ENCODE data around the gene MYZAP.

MYZAP gene

DNA sequence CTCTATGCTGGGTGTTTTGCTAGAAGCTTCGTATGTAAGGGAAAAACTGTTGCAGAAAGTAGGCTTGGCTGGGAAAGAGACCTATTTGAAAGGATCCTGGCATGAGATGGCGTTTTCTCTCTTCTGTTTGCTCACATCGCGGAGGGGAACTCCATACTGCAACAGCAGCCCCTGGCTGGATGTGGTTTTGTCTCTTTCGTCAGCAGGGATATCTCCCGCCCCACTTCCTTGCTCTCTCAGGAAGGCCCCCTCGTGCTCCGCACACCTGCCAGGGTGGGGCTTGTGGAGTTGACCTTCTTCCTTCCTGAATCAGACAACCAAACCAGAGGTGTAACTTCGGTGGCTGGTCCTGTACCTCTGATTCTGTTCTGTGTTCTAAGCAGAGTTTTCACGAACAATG, 26.4 kb upstream of the MYZAP start:
- DNase-seq, result no peak

DNA sequence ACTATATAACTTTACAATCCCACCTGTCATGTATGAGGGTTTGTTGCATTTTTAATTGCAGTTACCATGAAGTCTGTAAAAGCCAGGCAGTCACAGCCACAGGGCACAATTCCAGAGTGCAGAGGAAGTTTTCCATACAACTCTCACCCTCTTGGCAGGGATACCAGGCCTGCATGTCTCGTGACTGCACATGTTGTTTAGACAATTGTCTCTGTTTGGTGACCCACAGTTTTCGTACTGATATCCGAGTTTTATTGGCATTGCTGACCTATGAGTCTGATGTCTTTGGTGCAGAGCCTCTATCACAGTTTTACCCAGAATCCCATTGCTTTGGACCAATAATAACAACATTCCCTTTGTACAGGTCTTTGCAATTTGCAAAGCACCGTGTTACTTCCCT, 24.9 kb upstream of the MYZAP start:
- DNase-seq, result no peak

GRCh38 chr15:57567891-57568290, 23.8 kb upstream of the MYZAP start:
- DNase-seq, result no peak

GRCh38 chr15:57568299-57568698, 23.4 kb upstream of the MYZAP start:
- DNase-seq, result no peak

DNA sequence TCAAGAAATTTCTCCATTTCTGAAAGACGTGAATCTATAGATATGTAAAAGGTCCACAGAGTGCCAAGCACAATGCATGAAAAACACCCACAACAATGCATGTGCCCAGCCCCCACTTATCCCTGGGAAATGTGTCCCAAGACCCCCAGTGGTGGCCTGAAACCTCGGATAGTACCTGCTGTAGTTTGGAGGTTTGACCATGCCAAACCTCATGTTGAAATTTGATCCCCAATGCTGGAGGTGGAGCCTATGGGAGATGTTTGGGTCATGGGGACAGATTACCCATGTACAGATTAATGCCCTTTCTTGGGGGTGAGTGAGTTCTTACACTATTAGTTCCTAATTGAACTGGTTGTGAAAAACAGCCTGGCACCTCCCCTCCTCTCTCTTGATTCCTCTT, 21.4 kb upstream of the MYZAP start:
- DNase-seq, result no peak

- DNase-seq, result no peak
Measured at GRCh38 chr15:57570994-57571393, 20.7 kb upstream of the MYZAP start.

DNA sequence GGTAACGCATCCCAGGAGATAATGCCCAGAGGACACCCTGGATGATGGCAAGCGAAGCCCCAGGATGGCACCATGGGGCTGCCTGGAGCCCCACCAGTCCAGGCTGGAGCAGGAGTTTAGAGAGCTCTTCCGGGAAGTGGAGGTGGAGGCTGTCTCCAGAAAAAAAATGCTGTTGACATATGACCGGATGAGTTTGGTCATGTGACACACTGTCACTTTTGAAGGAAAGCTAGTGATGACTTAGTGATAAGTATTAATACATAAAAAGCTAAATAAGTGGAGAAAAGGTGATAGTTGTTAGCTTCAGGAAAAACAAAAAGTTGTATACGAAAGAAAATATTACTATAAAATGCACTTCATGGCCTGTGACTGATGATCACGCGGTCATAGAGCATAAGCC, 20.0 kb upstream of the MYZAP start:
- no peak for DNase-seq

DNA sequence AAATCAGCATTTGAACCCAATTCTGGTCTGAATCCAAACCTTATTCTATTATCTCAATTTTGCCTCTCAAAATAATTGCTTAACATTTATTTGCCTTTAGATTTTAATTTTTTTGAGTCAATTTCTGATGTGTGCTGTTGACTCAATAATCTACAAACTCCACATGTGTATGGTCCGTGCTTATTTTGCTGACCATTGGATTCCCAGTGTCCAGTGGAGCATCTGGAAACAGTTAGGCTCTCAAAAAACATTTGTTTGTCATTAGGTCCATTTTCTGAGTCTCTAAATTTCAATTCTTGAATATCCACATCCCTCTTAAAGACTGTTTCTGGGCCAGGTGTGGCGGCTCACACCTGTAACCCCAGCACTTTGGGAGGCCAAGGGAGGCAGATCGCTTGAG, 19.2 kb upstream of the MYZAP start:
- DNase-seq, result no peak

DNA sequence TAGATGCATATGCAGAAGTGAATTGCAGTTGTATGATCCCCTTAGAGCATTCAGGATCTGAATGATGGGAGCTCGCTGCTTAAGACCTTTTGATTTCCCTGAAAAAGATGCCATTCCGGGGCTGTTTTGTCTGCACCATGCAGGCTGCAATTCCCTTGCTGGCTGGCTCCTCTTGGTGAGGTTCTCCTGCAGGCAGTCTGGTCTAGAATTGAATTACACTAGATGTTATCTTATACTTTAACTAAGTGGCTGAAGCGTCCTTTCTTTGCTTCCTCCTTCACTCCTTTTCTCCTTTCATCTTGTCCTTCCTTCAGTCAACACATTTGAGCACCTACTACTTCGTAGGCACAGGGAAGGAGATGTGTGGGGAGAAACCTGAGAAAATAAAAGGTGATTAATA, 18.6 kb upstream of the MYZAP start:
- no peak for DNase-seq

- no peak for DNase-seq
Measured at GRCh38 chr15:57575363-57575762, 16.3 kb upstream of the MYZAP start.

DNA sequence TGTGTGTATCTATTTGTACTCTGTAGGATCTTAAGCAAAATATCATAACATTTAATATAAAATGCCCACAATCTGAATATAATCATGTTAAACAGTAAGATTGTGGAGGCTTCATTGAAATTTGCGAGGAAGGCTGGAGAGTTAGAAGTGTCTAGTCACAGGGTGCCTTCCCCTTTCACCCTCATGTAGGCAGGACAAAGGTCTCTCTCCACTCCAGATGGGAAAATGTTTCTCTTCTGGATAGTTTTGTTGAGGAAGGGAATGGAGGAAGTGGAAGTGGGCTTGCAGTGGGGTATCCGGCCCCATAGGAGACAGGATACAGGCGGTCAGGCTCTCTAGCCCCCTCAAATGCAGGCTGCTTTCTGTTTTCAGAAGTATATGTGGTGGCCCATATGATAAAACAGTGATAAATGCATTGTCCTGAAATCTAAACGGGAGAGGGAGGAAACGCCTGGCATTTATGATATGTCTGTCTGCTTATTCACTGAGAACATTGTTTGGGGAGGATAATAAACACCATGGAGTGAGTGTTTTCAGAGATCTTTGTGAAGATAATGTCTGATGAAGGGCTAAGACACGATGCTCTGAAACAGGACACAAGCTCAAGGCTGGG, 13.3 kb upstream of the MYZAP start:
- DNase-seq, result no peak

GRCh38 chr15:57580428-57580827, 11.3 kb upstream of the MYZAP start:
- no peak for DNase-seq

GRCh38 chr15:57580866-57581265, 10.8 kb upstream of the MYZAP start:
- no peak for DNase-seq

DNA sequence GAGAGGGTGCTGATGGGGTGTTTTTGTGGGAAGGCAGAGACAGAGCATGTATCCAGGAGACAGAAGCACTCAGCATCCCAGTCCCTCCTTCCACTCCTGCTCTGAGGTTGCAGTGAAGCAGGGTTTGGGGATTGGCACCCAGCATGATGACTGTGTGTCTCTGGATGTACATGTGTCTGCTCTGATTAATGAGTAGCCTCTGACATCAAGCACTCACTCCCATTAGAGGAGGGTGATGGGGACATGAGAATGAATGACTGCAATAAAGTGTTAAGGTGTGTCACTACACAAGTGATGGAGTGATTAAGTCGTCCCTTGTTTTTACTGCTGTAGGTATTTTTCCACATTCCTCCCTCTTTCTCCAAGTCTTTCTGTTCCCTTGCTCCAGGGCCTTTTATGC, 9.6 kb upstream of the MYZAP start:
- DNase-seq, result no peak

DNA sequence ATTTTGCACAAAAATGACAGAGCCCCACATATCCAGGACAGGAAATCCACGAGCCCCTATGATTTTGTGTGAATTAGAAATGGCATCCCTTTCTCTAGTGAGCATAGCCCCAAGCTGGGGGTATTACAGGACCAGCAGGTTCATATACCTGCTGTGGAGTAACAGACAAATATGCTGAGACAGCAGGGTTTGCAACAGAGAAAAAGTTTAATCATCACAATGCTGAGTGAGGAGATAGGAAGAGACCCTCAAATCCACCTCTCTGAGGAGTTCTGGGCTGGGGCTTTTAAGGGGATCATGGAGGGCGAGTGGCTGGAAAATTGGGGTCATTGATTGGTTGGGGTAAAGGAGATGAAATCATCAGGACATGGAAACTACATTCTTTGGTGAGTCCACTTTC, 8.4 kb upstream of the MYZAP start:
- DNase-seq, result no peak

- no peak for DNase-seq
Measured at GRCh38 chr15:57583720-57584119, 8.0 kb upstream of the MYZAP start.

- DNase-seq, result no peak
Measured at GRCh38 chr15:57586661-57587424, 4.9 kb upstream of the MYZAP start.

DNA sequence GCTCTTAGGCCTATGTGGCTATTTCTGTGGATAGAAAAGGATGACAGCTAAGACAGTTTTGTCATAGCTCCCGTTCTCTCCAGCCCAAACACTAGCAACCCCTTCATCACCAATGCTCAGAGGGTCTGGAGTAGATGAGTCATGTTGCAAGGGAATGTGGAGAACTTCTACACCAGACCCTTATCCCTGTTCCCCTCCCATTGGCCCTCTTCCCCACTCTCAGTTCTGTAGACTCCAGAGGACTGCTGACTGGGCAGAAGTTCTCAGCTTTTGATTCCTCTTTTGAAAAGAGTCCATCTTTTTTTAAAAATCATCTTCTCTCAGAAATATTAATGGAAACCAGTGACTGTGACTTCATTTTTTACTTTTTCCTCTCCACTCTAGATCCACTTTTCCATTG, 2.4 kb upstream of the MYZAP start:
- DNase-seq, result no peak

DNA sequence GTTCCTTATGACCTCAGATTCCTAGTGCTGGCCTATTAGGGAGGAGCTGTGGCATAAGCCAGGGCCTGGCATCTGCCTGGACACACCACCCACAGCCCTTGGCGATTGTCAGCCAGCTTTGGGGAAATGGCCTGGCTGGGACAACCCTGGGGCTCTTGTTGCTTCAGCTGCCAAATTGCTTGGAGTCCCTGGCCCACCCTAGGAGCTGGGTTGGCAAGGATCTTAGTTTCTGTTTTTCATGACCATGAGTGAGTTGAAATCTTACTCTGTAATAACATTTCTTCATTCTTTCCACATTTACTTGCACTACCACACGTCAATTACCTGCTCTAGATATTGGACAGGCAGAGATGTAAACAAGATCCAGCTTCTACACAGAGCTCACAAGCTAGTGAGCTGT, 1.9 kb upstream of the MYZAP start:
- DNase-seq, result no peak

GRCh38 chr15:57591237-57591821, 375 bp upstream of the MYZAP start:
- no peak for DNase-seq

DNA sequence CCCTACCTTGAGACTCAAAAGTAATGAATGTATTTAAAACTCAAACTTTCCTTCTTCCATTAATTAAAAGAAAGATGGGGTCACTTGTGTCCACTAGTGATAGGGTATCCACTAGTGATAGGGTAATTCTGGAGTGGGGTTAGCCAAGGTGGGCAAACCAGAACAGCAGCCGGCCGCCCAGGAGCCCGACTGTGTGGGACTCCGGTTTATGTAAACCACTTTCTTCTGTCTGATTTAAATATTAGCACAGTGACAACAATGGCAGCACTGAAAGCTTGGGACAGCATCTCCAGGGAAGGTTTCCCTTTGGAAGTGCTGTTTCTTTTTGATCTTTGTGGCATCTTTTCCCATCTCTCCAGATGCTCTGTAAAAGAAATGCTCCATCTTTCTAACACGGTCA, 722 bp downstream of the MYZAP start:
- no peak for DNase-seq

DNA sequence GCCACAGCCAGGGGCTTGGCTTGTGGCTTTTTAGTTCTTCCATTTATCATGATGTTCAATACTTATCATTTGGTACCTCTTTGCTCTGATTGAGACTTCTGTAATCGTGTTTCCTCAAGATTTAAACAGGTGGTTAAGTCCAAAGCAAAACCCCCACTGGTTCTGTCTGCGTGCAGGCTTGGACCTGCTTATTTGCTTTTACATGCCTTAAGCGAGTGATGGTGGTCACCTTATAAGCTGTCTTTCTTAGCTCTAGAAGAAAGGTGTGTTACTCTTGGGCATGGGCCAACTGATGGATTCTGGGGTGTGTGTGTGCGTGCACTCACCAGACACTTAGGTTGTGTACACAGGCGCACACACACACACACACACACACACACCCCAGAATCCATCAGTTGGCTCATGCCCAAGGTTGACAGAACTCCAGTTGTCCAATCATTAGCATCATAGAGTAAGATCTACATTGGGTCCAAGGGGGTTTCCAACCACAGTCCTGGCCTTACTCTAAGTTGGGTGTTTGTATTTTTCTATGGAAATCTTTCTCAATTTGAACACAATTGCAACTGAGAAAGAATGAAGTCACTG, 1.2 kb downstream of the MYZAP start:
- no peak for DNase-seq

- no peak for DNase-seq
Measured at GRCh38 chr15:57594479-57594878, 2.8 kb downstream of the MYZAP start.
